HG03558 (cell line): ENCODE results near the gene BRPF1.

Experiments used
- ATAC-seq: cut with Tn5 transposase; IDR thresholded peaks from one replicate; pipeline ENCODE4 v1.9.1; 2021; ENCODE audit warnings: moderate number of reproducible peaks; ENCODE audit not compliant: unreplicated experiment; ENCODE audit errors: extremely low read depth

Gene BRPF1

DNA sequence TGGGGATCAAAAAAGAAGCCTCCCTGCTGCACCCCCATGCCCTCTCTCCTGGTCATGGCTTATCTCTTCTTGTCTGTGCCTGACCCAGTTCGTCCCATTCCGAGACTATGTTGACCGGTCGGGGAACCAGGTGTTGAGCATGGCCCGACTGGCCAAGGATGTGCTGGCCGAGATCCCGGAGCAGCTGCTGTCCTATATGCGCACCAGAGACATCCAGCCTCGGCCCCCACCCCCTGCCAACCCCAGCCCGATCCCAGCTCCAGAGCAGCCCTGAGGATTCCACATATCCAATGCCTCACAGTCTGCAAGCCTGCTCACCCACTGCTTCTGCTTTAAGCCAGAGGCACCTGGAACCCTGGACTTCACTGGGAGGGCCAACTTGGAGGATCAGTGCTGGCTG is 2.1 kb upstream of the BRPF1 start:
- ATAC-seq: no peak

DNA sequence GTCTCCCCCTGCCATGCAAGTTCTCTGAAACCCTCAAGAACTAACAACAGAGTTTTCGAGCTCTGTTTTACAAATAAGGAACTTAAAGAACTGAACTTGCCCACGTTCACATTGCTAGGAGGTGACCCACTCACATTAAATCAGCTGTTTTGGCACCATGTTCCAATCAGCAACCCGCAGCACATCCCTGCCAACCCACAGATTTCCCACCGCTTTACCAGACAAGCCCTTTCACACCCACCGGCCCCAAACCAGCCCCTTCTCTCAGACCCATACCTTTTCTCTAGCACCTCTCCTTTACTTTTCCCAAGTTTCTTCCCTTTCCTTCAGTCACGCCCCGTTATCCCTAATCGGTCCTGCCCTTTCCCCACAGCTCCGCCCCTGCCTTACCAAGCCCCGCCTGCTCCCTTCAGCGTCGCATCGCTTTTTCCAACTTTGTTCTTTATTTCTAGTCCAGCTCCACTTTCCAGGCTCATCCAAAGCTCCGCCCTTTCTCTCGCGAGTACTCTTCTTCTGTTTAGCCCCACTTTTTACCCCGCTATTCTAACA is 804 bp upstream of the BRPF1 start:
- ATAC-seq: peak; percentile 9

DNA sequence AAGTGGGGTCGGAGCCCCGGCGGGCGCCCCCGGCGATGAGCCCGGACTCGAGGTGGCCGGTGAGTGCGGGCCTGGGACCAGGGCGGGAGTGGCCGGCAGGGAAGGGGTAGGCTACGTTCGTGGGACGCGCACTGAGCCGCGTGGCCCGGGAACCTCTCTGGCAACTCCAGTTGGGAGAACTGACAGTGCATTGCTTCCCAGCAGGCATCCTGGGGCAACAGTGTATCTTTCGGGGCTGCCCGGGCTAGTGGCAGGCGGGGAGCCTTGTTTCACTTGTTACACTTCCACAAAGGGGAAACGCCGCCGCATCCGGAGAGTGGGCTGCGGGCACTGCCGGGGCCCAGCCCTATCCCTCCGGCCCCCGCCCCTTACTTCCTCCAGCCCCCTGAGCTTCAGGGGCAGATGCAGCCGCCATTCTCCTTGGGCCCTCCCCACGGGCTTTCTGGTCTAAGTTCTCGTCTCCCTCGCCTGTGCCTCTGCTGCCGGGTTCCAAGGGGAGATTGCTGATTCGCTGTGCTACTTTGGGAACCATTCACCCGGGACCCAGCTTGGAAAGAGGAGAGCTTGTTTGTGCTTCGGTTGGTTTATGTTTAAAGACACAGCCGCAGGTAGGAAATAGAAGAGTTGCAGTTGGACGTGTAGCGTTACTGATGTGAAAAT is 675 bp downstream of the BRPF1 start:
- ATAC-seq: no peak

DNA sequence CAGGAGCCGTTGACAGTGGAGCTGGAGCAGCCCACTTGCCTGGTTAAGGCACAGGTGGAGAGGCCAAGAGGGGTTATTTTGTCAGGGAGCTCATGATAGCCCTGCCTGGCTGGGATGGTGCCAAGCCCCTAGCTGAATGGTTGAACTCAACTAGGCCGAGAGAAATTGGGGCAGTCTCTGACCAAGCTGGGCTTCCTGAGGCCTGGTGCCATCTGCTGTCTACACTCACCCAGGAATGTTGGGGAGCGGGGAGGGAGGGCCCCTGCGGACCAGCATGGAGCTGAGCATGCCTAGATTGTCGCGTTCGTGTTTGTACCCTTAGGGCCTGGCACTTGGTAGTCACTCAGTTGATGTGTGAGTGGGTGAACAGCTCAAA is 1.2 kb downstream of the BRPF1 start:
- no peak for ATAC-seq

DNA sequence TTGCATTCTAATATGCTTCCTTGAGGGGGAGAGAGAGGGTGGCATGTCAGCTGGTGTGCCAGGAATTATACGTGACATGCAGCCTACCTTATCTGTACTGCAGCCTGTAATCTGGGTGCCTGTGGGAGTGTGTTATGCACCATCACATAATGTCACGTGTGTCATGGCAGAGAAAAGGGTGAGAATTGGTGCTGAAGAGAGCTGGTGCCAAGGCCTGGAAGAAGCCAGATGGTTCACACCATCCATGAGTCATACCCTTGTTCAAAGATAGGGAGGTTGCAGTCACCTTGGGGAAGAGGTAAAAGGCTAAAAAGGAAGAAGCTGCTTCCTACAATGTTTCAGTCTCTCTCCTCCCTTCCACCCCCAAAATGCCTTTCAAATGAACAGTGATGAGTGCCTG is 5.3 kb downstream of the BRPF1 start:
- ATAC-seq: no peak

DNA sequence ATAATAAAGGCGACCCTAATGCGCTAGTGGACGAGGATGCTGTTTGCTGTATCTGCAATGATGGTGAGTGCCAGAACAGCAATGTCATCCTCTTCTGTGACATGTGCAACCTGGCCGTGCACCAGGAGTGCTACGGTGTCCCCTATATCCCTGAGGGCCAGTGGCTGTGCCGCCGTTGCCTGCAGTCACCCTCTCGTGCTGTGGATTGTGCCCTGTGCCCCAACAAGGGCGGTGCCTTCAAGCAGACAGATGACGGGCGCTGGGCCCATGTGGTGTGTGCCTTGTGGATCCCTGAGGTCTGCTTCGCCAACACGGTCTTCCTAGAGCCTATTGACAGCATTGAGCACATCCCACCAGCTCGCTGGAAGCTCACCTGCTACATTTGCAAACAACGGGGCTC is 7.6 kb downstream of the BRPF1 start:
- no peak for ATAC-seq

DNA sequence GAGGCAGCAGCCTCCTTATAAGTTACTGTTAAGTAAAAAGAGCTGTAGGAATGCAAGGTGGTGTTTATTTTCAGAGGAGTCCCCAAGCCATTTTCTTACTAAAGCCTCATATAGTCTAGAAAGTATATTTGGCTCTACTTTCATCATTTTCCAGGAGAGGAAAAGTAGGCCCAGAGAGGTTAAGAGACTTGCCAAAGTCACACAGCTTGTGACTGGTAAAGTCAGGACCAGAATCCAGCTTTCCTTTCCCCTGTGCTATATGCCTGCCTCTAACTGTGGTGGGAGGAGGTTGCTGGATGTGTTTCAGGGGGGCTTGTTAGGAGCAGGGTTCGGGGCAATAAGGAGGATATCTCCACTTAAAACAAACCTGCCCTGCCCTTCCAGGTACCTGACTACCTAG is 11.0 kb downstream of the BRPF1 start:
- no peak for ATAC-seq

DNA sequence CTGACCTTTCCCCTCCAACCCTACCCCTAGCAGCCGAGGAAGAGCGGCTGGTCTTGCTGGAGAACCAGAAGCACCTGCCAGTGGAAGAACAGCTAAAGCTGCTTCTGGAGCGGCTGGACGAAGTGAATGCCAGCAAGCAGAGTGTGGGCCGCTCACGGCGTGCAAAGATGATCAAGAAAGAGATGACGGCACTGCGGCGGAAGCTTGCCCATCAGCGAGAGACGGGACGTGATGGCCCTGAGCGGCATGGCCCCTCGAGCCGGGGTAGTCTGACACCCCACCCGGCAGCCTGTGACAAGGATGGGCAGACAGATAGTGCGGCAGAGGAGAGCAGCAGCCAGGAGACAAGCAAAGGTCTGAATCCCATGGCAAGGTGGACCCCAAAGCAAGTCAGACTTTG is 12.0 kb downstream of the BRPF1 start:
- no peak for ATAC-seq

DNA sequence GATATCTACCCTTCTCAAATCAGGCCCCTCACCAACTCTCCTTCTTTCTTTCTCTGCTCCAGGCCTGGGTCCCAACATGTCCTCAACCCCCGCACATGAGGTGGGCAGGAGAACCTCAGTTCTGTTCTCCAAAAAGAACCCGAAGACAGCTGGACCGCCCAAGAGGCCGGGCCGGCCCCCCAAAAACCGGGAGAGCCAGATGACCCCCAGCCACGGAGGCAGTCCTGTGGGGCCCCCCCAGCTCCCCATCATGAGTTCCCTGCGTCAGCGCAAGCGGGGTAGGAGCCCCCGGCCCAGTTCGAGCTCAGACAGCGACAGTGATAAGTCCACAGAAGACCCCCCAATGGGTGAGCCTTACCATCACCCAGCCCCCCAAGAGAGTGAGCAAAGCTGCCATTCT is 12.6 kb downstream of the BRPF1 start:
- no peak for ATAC-seq

DNA sequence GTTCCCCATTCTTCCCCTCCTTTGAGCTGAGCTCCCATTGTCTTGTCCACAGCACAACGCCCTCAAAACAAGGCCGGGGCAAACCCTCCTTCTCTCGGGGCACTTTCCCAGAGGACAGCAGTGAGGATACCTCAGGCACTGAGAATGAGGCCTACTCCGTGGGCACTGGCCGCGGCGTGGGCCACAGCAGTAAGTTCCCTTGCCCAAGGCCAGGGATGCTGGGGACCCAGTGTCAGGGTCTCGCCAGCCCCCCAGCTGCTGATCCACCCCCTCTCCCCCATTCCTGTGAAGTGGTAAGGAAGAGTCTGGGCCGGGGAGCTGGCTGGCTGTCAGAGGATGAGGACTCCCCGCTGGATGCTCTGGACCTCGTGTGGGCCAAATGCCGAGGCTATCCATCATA is 14.0 kb downstream of the BRPF1 start:
- ATAC-seq: no peak

DNA sequence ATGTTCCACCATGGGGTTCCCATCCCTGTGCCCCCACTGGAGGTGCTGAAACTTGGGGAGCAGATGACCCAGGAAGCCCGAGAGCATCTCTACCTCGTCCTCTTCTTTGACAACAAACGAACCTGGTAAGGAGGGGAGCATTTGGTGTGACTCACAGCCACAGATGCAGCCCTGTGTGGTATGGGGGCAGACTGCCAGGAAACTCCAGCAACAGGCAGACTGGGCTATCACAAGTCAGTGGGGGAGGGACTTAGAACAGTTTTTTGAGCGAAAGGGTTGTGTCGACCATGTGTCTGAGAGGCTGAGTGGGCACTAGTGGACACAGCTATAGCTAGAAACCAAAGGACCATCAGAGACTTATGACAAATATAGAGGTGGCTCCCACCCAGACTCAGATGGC is 14.8 kb downstream of the BRPF1 start:
- ATAC-seq: no peak

DNA sequence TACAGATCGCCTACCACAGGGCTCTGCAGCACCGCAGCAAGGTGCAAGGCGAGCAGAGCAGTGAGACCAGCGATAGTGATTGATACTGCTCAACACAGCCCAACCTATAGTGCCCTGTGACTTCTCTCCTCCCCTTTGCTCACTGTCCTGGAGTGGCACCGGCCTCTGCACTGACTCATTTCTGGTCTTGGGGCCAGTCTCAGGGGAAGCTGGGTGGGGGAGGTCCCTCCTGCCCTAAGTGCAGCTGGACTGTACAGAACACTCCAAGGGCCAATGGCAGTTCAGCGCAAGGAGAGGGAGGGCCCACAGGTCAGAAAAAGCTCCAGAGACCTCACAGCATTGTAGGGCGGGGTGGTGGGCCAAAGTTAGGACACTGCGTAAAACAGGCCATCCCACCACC is 15.7 kb downstream of the BRPF1 start:
- no peak for ATAC-seq

DNA sequence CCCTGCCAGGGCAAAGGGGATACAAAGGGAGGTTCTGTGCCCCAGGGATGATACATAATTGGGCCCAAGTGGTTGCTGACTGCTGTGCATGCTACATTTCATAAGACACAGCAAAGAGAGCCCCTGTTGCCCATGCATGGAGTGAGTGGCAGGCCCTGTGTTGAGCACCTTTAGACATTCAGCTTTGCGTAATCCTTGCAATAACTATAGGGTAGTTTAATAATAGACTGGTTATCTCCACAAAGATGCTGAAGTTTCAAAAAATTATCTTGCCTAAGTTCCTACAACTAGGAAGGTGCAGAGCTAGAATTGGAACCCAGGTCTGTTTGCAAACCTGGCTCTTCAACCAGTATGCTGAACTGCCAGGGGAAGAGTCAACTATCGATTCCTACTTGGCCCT is 16.5 kb downstream of the BRPF1 start:
- no peak for ATAC-seq

DNA sequence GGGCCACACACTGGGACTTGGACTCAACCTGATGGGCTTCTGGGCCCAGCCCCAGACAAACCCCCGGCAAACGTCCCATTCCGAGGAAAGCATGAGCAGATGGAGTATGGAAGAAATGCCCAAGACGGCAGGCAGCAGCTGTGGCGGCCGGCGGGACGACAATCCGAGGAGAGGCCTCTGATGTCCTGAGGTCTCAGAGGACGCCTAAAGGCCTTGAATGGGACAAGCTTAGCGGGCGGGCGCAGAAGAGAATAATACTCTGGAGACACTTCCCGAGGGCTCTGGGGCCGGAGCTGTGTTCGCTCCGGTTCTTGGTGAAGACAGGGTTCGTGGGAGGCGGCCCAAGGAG is 17.7 kb downstream of the BRPF1 start:
- no peak for ATAC-seq

DNA sequence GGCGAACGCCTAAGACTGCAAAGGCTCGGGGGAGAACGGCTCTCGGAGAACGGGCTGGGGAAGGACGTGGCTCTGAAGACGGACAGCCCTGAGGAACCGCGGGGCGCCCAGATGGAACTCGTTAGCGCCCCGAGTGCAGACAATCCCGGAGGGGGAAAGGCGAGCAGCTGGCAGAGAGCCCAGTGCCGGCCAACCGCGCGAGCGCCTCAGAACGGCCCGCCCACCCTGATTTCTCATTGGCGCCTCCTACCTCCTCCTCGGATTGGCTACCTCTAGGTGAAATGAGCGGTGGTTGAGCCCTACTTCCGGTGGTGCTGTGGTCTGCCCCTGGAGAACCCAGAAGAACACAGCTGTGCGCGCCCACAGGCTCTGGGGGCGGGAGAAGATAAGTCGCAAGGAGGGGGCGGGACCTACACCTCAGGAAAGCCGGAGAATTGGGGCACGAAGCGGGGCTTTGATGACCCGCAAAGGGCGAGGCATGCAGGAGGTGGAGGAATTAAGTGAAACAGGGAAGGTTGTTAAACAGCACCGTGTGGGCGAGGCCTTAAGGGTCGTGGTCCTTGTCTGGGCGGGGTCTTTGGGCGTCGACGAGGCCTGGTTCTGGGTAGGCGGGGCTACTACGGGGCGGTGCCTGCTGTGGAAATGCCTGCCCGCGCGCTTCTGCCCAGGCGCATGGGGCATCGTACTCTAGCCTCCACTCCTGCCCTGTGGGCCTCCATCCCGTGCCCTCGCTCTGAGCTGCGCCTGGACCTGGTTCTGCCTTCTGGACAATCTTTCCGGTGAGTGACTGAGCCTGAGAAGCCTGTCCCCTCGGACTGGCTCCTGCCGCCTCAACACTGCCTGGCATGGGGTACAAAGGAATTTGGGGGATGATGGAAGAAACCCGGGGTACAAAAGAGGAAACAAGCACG is 18.4 kb downstream of the BRPF1 start, which contains the start of gene OGG1:
TSS of gene OGG1 (plus strand) at position 308 of the 911 bp plus-strand sequence. CDS start at position 643, 335 bp downstream.
- peak; percentile 74 for ATAC-seq

DNA sequence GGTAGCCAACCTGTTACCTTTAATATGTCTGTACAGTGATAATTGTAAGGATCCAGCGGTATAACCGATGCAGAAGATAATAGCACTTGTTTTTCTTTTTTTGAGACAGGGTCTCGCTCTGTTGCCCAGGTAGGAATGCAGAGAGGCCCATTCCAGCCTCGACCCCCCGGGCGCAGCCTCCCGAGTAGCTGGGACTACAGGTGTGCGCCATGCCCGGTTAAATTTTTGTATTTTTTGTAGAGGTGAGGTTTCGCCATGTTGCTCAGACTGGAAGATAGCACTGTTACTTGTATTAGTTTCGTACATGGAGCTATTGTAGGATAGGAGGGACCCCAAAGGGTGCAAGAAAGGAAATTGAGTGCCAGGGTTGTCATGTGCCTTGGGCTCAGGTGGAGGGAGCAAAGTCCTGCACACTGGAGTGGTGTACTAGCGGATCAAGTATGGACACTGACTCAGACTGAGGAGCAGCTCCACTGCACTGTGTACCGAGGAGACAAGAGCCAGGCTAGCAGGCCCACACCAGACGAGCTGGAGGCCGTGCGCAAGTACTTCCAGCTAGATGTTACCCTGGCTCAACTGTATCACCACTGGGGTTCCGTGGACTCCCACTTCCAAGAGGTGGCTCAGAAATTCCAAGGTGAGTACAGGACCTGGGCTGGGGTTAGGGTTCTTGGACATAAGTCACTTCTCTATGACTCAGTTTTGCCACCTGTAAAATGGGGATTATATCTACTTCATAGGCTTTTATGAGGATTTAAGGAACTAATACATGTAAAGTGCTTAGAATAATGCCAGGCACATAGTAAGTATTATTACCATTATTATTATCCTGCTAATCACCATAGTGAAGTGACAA is 19.2 kb downstream of the BRPF1 start:
- ATAC-seq: no peak

DNA sequence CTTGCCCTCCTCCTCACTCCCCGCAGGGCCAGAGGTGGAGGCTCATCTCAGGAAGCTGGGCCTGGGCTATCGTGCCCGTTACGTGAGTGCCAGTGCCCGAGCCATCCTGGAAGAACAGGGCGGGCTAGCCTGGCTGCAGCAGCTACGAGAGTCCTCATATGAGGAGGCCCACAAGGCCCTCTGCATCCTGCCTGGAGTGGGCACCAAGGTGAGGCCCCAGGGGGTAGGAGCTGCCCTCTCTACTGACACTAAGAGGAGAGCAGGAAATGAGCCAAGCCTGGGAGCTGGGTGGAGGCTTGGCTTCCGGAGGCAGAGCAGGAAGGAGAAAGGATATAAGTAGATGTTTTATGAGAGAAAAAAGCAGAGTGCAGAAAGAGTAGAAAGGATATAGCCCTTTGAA is 23.1 kb downstream of the BRPF1 start:
- ATAC-seq: no peak

DNA sequence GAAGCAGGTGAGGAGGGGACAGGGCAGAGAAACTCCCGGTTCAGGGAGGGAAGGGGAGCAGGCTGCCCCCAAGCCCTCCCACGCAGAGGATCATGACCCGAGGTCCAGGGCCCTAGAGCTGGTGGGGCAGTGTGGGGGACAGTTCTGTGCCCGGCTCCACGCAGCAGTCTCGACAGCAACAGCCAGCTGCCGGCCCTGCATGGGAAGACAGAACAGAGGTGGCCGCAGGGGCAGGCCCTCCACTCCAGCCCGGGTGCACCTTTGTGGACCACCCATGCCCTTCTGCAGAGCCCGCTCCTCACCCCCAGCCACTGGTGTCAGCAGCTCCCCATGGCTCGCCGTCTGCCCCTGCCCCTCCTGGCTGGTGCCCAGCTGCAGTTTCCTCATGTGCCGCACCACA is 25.9 kb downstream of the BRPF1 start:
- ATAC-seq: no peak

DNA sequence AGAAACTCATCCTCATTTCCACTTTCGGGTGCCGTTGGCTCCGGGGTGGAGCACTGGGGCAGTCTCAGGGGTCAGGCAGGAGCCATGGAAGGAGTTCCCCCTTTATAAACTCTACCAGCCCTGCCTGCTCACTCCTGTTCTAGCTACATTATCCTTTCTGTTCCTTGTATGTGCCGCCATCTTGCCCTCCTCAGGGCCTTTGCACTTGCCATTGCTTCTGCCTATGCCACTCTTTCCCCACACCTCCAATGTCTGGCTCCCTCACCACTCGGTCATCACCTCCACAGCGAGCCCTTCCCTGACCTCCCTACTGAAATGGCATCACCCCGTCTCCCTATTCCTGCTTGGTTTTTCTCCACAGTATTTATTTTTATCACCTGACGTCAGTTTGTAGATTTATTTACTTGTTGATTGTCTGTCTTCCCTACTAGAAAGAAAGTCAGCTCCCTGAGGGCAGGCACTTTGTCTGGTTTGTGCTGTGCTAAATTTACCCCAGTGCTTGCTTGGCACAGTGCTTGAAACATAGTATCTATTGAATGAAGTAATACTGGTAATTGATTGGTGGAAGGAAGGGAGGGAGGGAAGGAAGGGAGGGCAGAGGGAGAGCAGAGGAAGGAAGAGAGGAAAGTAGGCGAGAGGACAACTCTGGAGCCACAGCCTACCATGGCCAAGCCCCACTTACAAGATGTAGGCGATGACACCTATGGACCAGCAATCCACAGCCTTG is 29.4 kb downstream of the BRPF1 start:
- ATAC-seq: no peak

DNA sequence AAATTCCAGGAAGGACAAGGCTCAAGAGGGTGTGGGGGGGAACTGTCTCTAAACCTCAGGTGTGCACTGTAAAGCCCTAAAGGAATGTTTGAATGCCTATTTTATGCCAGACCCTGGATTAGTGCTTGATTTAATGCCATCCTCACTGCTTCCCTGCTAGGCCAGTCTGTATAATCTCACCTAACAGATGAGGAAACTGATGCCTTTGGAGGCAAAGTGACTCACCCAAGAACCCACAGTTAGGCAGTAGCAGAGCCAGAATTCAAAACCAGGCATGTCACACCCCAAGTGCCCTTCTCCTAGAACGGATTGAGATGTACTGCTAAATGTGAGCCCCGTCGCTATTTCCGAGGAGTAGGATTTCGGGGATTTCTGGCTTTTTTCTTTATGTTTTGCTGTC is 30.4 kb downstream of the BRPF1 start:
- no peak for ATAC-seq
